Cardiac muscle cell (in vitro differentiated cells and primary cell): ENCODE results near the gene ARL6IP5. TPM values are rescaled to one million over a fixed set of nuclear protein-coding genes. Genes with fewer than 3 reads are reported as not detected.

Source experiments
- DNase-seq, 2 donors: peaks; one replicate each; pipeline versions ENCODE4 v3.0.0 to v3.0.0-alpha.2; 2010 to 2017; ENCODE audit warnings: low read depth in 1 of 2, low spot score in 1 of 2
- H3K27ac ChIP-seq: fragments of 200-600 bp; sonication (generic); 2 replicates; pipeline ENCODE4 v1.5.1; 2016
- H3K27me3 ChIP-seq: fragments of 200-600 bp; sonication (generic); 2 replicates; pipeline ENCODE4 v1.6.0; 2016; ENCODE audit warnings: control low read depth
- H3K36me3 ChIP-seq: fragments of 200-600 bp; sonication (generic); 2 replicates; pipeline ENCODE4 v1.5.1; 2016; ENCODE audit warnings: control low read depth
- H3K4me1 ChIP-seq: fragments of 200-600 bp; sonication (generic); 2 replicates; pipeline ENCODE4 v1.8.1; 2017; ENCODE audit warnings: low read depth, mild to moderate bottlenecking, mixed run types
- H3K4me3 ChIP-seq: fragments of 200-600 bp; sonication (generic); 2 replicates; pipeline ENCODE4 v1.5.1; 2016; ENCODE audit warnings: mild to moderate bottlenecking
- H3K9me3 ChIP-seq: fragments of 200-600 bp; sonication (generic); 2 replicates; pipeline ENCODE4 v1.5.1; 2017; ENCODE audit warnings: low read depth, mild to moderate bottlenecking, control low read depth
- CTCF ChIP-seq: IDR thresholded peaks from 2 replicates; pipeline ENCODE4 v1.5.1; 2012; ENCODE audit warnings: low read depth, mild to moderate bottlenecking, low read length
- polyA plus RNA-seq: library from polyadenylated mRNA; unstranded; fragments of >200 nt; fragmentation: Nextera tagmentation; extraction: Ambion mirVana; gene quantifications from 2 replicates; pipeline ENCODE4 v1.2.1, GENCODE V29; 2016
- total RNA-seq: library from RNA; depleted of rRNA; stranded (reverse); fragments of >200 nt; gene quantifications from 2 replicates; pipeline ENCODE4 v1.2.3, GENCODE V29; 2016

ARL6IP5 gene
- total and polyA plus RNA-seq, 2 experiments from 2014 or later = 83.2 to 235 TPM

- Histone ChIP-seq H3K27ac (no peak overlapping the region), H3K9me3 (no peaks in the 10 kb centered on the region), H3K36me3 (peaks cover 84% of the 10 kb centered on the region), H3K4me3 (no peak overlapping the region), H3K4me1 (no peaks in the 10 kb centered on the region), H3K27me3 (no peaks in the 10 kb centered on the region)
- no peak for DNase-seq
- TF ChIP-seq CTCF = no peak
These were observed 26.4 kb upstream of the ARL6IP5 start for GRCh38 chr3:69058180-69058946.

GRCh38 chr3:69058947-69059224 is 25.9 kb upstream of the ARL6IP5 start:
- Histone ChIP-seq H3K9me3 (no peaks in the 10 kb centered on the region), H3K36me3 (peaks cover 84% of the 10 kb centered on the region), H3K4me1 (no peaks in the 10 kb centered on the region), H3K27me3 (no peaks in the 10 kb centered on the region), H3K27ac (no peak overlapping the region), H3K4me3 (no peak overlapping the region)
- TF ChIP-seq CTCF = no peak
- DNase-seq = no peak

GRCh38 chr3:69059688-69060087 is 25.0 kb upstream of the ARL6IP5 start:
- H3K4me1 ChIP-seq = no peaks in the 10 kb centered on the region
- H3K27me3 ChIP-seq = no peaks in the 10 kb centered on the region
- TF ChIP-seq CTCF = no peak
- H3K4me3 ChIP-seq = no peak overlapping the region
- no peak for DNase-seq
- no peak overlapping the region for H3K27ac ChIP-seq
- peaks cover 84% of the 10 kb centered on the region for H3K36me3 ChIP-seq
- H3K9me3 ChIP-seq = no peaks in the 10 kb centered on the region

GRCh38 chr3:69063636-69064035 is 21.1 kb upstream of the ARL6IP5 start:
- DNase-seq = no peak
- Histone ChIP-seq H3K36me3 (peaks cover 54% of the 10 kb centered on the region), H3K9me3 (no peaks in the 10 kb centered on the region), H3K4me3 (no peak overlapping the region), H3K27ac (peak overlapping the region; percentile 36), H3K4me1 (no peaks in the 10 kb centered on the region), H3K27me3 (no peaks in the 10 kb centered on the region)
- no peak for TF ChIP-seq CTCF

- no peaks in the 10 kb centered on the region for H3K4me1 ChIP-seq
- no peak overlapping the region for H3K27ac ChIP-seq
- H3K36me3 ChIP-seq = peaks cover 42% of the 10 kb centered on the region
- no peak for DNase-seq
- no peak overlapping the region for H3K4me3 ChIP-seq
- no peaks in the 10 kb centered on the region for H3K27me3 ChIP-seq
- no peaks in the 10 kb centered on the region for H3K9me3 ChIP-seq
- TF ChIP-seq CTCF = no peak
These were observed 19.3 kb upstream of the ARL6IP5 start for GRCh38 chr3:69065318-69065964.
